GM19397 (cell line): ENCODE measurements around the gene LRRC31.

Source experiments
- ATAC-seq: cut with Tn5 transposase; IDR thresholded peaks from one replicate; pipeline ENCODE4 v1.9.1; 2021; ENCODE audit warnings: mild to moderate bottlenecking, moderate library complexity; ENCODE audit not compliant: unreplicated experiment

Gene LRRC31

DNA sequence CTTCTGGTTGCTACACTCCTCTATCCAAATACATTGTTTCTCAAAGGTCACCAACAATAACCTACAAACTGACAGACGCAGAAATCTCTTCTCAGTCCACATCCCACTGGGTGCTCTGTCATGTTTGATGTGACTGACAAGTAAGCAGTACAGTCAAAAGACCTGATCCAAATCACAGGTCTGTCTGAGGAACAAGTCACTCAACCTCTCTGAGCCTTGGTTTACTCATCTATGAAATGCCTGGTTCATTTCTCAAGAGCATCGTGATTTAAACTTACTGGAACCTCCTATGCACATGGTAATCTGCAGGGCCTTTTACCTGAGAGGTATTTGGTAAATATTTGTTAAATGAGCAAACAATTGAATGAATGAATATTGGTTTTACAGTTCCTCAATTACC lies 5.5 kb downstream of the LRRC31 start:
- ATAC-seq: no peak

DNA sequence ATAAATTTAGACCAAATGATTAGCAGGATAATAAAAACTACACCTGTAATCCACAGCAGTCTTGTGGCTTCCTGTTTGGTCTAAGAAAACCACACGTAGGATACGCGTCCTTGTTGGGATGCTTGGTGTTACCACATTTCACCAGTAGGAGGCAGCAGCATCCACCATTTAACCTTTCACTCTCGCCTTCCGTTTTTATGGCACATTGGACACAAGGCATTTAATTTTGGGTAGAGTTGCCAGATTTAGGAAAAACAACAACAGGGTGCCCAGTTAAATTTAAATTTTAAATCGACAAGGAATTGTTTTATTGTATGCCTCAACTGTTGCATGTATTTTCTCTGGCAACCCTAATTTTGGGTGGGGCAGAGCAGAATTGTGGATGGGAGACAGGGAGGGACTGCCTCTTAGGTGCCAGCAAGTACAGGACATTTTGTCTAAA lies 6.3 kb downstream of the LRRC31 start:
- no peak for ATAC-seq

DNA sequence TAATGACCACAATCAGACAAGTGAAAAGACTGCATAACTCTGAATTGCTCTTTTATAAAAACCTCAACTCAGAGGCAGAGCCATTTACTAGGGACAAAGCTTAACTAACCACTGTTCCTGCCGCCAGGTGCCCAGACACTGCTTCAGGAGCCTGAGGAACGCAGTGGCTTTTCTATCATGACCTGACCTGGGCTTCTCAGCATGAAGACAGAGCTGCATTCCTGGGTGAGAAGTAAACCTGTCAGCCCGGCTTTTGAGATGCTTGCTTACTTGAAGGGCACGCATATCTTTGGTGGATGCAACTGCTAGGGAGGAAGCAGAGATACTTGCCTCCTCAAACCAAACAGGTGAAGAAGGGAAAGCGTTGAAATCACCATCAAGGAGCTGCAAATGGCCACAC lies 7.9 kb downstream of the LRRC31 start:
- no peak for ATAC-seq

DNA sequence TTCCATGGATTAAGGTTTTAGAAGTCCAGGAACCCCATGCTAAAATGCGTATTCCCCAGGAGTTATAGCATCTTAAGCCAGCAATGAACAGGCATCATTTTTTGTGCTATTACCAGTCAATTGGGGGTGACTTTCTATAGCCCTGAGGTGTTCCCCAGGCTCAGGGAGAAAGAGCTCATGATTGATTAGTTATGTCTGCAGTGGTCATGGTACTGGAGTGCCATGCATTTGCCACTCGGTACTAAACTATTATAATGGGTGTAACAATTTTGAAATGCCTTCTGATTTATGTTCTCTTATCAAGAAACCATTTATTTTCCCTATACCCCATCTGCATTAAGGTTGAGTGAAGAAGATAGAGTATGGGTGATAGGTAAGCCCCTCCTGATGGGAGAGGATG lies 11.9 kb downstream of the LRRC31 start:
- no peak for ATAC-seq

DNA sequence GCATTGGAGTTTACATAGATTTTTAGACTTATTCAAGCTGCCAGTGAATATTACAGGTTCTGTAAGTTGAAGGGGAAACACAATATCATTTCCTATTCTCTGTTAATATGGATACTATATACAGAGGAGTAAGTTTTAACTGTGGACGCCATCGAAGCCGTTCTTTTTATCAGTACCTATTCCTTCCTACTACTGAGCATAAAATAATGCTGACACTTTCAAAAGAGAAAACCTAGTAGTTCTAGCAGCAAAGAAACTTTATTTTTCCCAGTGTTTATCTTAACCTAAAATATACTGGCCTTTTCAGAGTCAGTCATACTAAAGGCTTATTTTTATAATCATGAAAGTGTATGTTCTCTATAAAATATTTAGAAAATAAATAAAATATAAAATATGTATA lies 14.2 kb downstream of the LRRC31 start:
- ATAC-seq: no peak

DNA sequence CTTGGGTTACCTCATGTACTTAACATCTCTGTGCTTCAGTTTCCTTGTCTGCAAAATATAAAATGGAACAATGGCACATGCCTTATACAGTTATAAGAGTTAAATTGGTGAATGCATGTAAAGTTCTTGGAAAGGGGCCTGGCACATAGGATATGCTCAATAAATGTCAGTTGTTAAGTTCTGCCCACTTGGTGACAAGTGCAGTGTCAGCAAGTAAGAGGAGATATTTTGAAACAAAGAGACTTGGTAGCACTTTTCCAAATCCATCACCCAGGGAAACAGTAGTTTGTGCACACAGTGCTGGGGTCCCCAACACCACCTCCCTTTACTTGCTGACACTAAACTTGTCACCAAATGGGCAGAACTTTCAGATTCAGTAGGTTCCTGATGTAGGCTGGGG lies 19.1 kb downstream of the LRRC31 start:
- no peak for ATAC-seq

DNA sequence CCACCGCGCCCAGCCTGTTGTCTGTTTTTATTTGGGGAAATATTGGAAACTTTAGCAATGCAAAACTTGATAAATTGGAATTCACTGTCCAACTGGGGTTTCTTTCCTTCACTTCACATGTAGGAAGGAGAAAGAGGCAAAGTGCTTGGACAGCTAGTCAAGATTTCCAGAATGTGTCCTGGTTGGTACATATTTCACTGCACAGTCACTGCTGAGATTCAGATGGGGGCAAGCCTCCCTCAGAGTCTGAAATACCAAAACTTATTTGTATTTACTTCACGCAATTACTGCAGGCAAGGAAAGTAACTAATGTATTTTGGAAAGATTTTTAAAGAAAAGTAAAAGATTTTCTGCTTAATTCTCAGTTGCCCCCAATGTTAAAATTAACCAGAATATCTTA lies 21.0 kb downstream of the LRRC31 start:
- ATAC-seq: no peak

DNA sequence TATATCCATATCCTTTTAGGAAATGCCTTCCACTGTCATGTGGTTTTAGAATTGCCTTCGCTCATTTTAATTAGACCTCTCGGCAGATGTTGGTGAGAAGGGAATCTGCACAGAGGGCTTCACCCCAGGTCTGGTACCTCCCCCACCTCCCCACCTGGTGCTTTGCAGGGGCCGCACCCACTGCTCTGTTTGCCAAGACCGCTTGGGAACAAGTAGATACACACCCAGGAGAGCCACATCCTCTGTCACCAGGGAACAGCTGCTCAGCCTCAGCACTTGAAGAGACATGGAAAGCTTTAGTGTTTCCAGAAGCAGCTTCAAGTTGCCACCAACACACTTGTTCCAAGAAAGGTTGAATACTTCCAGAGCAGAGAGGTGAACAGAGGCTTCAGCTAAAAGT lies 21.8 kb downstream of the LRRC31 start:
- no peak for ATAC-seq

DNA sequence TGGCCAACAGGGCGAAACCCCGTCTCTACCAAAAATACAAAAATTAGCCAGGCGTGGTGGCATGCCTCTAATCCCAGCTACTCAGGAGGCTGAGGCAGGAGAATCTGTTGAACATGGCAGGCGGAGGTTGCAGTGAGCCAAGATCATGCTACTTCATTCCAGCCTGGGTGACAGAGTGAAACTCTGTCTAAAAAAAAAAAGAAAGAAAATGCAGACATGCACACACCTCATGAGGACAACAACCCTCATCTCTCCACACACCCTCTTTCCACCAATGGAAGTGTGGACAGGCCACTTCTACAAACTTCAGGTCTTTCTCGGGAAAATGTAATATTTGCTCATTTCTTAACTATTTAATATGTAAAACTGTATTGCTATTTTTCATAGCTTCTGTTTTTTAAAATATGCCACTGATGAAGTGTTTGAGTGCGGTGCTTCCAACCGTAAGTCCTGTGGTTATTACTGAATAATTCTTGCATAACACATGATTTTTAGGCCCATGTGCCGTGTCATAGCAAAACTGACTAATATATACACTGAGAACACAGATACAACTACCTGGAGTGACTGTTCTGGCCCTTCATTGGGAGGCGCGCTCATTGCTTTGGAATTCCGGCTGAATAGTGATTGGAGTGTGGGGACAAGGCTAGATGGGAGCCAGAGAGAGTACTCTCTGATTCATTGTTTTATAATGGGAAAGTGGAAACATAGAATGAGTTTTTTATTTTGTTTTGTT lies 23.1 kb downstream of the LRRC31 start:
- peak; percentile 95 for ATAC-seq

DNA sequence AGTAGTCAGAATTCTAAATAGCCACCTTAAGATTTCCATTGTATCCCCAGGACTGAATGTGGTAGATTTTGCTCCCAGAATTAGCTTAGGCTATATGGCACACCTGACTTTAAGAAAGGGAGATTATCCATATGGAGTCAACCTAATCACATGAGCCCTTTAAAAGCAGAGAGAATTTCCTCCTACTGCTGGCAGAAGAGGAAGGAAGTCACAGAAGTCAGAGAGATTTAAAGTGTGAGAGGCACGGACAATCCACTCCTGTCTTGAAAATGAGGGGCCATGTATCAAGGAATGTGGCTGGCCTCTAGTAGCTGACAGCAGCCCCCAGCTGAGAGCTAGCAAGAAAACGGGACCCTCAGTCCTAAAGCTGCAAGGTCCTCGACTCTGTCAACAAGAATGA lies 26.8 kb downstream of the LRRC31 start:
- ATAC-seq: no peak

DNA sequence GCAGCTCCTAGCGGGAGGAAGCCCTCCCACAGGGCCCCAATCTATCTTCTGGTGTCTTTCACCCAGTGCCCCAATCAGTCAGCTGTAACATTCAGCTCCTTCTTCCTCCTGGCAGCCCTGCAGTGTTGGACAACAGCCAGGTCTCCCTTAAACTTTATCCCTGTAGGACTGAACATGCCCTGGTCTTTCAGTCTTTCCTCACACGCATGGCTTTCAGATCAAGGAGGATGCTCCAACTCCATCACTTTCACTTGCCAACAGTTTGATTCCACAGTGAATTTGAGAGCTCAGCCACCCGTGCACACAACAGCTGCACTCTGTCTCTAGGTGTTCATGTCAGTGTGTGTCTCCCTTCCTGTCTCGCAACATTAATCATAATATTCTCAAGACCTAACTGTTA lies 28.6 kb downstream of the LRRC31 start:
- peak; percentile 67 for ATAC-seq

DNA sequence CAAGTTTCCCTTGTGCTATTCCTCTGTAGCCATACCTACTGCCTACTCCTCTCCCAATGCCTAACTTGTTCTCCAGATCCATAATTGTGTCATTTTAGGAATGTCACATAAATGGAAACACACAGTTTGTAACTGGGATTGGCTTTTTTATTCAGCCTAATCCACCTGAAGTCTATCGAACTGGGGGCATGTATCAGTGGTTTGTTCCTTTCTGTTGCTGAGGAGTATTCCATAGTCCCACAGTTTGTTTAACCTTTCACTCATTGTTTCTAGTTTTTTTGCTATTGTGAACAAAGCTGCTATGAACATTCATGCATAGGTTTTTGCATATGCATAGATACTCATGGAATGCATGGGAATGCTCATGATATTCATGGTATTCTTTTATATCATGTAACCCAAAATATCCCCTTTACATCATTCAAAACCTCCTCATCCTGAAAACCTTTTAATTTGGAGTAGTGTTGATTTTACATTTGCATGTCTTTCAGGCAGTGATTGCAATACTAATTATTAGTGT lies 31.2 kb downstream of the LRRC31 start:
- no peak for ATAC-seq

DNA sequence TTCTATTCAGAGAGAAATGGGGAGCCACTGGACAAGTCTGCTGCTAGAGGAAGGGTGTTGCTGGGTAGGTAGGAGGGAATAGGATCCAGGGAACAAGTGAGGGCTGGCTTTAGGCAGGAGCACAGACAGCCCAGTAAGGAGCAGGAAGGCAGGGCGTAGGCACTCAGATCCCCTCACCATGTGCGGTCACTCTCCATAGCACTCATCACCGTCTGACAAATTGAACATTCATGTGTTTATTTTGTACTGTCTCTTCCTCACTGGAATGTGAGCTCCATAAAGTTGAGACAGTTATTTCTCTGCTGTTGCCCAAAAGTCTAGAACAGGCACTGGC lies 32.8 kb downstream of the LRRC31 start:
- no peak for ATAC-seq

DNA sequence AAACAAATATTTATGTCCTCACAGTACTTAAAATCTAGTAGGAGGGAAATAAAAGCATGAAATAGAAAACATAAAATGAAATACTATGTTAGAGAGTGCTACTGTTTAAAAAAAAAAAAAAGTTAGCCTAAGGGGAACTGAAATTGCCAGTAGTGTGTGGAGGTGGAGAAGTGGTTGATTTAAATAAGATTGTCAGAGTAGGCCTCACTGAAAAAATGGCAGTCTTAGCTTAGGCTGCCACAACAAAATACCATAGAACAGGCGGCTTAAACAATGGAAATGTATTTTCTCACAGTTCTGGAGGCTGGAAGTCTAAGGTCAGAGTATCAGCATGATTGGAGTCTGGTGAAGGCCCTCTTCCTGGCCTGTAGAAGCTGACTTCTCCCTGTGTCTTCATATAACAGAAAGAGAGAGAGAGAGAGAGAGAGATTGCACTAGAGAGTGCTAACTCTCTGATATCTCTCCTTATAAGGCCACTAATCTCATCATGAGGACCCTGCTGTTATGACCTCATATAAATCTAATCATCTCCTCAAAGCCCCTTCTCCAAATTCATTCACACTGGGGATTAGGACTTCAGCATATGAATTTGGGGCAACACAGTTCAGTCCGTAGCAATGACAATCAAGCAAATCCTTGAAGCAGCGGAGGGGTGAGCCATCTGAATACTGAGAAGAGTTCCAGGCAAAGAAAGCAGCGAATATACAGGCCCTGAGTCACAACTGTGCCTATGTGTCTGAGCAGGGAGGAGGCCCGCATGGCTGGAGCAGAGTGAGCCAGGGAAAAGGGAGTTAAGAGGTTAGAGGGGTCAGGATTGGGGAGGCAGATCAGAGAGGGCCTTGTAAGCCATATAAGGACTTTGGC lies 33.4 kb downstream of the LRRC31 start:
- ATAC-seq: peak; percentile 84

DNA sequence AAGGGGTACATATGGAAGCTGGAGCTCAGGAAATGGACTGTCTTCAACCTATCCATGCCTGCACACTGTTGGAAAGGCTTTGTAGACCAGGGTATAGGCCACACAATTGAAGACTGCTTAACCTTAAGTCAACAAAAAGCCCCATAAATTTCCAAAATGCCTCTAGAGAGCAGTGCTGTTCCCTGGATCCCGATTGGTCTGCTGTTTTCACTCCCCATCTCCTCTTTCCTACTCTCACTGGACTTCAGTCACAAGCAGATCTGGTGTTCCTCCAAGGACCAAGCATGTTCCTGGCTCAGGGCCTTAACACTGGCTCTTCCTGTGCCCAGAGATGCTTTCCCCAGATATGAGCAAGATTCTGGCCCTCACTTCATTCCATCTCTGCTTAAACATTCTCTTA lies 34.2 kb downstream of the LRRC31 start:
- ATAC-seq: no peak

DNA sequence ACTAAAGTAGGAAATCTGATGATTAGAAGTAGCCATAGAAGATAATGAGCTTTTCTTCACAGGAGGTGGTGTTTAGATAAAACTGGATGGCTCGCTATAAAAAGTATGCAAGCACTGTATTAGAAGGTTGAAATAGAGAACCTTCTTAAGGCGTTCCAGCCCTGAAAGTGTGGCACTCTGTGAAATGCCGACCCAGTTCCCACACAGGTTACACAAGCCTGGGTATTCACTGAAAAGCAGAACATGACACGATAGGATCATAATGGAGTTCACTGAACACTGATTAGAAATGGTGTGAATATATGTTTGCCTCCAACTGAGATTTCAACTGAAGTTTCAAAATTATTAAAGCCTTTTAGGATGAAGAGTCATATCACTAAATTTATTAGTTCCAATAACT lies 42.0 kb downstream of the LRRC31 start:
- ATAC-seq: no peak

DNA sequence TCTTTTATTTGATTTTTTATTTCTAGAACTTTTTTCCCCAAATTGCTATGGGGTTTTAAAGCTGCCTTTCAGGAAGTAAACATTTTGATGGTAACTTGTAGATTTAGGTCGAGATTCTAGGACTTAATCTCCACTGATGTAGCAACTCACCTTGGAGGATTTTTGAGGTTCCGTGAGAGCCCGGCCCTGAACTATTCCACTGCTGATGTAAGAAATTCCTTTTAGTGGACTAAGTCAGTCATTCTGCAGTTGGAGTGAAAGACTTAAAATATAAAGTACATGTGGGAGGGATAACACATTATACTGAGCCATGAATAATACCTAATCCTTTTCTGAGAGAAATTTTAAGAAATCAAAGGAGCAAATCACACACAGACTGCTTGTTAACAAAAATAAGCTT lies 44.4 kb downstream of the LRRC31 start:
- ATAC-seq: no peak

DNA sequence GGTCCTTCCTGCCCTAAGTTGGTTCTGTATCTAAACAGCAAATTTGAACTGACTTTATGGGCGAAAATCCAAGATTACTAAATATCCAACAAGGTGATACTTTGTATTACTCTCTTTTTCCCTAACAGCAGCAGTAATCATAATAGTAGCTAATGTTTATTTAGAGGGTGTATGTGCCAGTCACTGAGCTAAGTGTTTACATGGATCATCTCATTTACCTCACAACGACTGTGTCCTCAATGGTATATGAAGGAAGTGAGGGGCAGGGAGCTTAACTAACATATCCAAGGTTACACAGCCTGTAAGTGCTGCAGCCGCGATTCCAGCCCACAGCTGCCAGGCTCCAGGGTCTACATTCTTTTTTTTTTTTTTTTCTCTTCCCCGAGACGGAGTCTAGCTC lies 46.8 kb downstream of the LRRC31 start:
- ATAC-seq: no peak

DNA sequence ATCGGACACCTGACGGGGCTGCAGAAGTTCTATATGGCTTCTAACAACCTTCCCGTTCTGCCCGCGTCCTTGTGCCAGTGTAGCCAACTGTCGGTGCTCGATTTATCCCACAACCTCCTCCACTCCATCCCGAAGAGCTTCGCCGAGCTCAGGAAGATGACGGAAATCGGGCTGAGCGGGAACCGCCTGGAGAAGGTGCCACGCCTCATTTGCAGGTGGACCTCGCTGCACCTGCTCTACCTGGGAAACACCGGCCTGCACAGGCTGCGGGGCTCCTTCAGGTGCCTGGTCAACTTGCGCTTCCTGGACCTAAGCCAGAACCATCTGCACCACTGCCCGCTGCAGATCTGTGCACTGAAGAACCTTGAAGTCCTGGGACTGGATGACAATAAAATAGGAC lies 47.2 kb downstream of the LRRC31 start:
- no peak for ATAC-seq

DNA sequence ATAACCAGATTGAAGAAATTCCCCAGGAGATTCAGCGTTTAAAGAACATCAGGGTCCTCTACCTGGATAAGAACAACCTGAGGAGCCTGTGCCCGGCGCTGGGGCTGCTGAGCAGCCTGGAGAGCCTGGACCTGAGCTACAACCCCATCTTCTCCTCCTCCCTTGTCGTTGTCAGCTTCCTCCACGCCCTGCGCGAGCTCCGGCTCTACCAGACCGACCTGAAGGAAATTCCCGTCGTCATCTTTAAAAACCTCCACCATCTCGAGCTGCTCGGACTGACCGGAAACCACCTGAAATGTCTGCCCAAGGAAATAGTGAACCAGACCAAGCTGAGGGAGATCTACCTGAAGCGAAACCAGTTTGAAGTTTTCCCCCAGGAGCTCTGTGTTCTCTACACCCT lies 47.6 kb downstream of the LRRC31 start:
- ATAC-seq: no peak

DNA sequence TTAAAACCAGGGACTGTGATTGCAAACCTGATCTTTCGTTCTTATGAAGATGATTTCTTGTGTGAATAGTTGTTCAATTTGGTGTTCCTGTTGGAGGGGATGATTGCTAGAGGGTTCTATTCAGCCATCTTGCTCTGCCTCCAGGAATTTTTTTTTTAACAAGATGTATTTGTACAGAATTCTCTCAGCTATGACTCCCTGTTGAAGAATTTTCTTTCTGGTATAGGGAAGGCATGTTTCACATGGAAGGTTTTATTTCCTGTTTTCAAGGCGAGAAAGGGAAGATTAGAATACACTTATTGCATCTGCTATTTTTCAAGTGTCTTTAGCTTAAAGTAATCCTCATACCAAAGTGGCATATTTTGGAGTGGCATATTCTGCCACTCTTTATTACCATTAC lies 51.4 kb downstream of the LRRC31 start:
- ATAC-seq: no peak

DNA sequence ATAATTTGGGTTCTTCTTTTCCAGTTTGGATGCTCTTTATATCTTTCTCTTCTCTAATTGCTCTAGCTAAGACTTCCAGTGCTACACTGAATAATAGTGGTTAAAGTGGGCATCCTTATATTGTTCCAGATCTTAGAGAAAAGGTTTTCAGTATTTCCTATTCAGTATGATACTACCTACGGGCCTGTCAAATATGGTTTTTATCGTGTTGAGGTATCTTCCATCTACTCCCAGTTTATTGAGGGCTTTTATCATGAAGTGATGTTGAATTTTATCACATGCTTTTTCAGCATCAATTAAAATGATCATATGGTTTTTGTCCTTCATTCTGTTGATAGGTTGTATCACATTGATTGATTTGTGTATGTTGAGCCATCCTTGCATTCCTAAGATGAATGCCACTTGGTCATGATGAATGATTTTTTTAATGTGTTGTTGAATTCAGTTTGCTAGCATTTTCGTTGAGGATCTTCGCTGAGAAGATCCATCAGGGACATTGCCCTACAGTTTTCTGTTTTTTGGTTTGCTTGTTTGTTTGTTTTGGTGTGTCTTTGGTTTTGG lies 54.1 kb downstream of the LRRC31 start:
- no peak for ATAC-seq
